A549 (cell line): ENCODE data around the gene SCML1.

ENCODE experiments used
- CBX8 ChIP-seq: fragments of 200-600 bp; sonication (generic); IDR thresholded peaks from 2 replicates; pipeline ENCODE4 v1.6.1; 2016
- CHD4 ChIP-seq: fragments of 200-600 bp; sonication (generic); IDR thresholded peaks from 2 replicates; pipeline ENCODE4 v1.6.1; 2016; ENCODE audit warnings: antibody characterized with exemption, mild to moderate bottlenecking, borderline replicate concordance
- EP300 ChIP-seq, 2 experiments: fragments of >200 bp; sonication (Bioruptor Twin); formaldehyde crosslinking; IDR thresholded peaks; 2 replicates in 1 of 2; 3 replicates in 1 of 2; pipeline ENCODE4 v1.6.1; 2016 to 2017
- ESRRA ChIP-seq: fragments of 150-350 bp; IDR thresholded peaks from 2 replicates; pipeline ENCODE4 v1.6.1; 2014; ENCODE audit warnings: mild to moderate bottlenecking, low read length, borderline replicate concordance
- NR3C1 ChIP-seq: fragments of >200 bp; sonication (Bioruptor Twin); formaldehyde crosslinking; IDR thresholded peaks from 3 replicates; pipeline ENCODE4 v1.6.1; 2017
- POLR2A ChIP-seq: IDR thresholded peaks from 2 replicates; pipeline ENCODE4 v1.6.1; 2012; ENCODE audit warnings: mild to moderate bottlenecking, low read length
- RAD21 ChIP-seq, 2 experiments: fragments of >200 bp in 1 of 2; sonication (Bioruptor Twin) in 1 of 2; formaldehyde crosslinking in 1 of 2; IDR thresholded peaks in 1 of 2; conservative IDR thresholded peaks in 1 of 2; 2 replicates in 1 of 2; 3 replicates in 1 of 2; pipeline ENCODE4 v1.6.1; 2012 to 2018; ENCODE audit warnings: inconsistent platforms in 1 of 2
- RCOR1 ChIP-seq: fragments of 150-350 bp; IDR thresholded peaks from 2 replicates; pipeline ENCODE4 v1.6.1; 2014; ENCODE audit warnings: antibody characterized with exemption, low read length, low read depth
- RFX5 ChIP-seq: fragments of 450-650 bp; IDR thresholded peaks from 2 replicates; pipeline ENCODE4 v1.7.1; 2014; ENCODE audit warnings: antibody characterized with exemption, mild to moderate bottlenecking, moderate library complexity
- SREBF2 ChIP-seq: fragments of 450-650 bp; IDR thresholded peaks from 2 replicates; pipeline ENCODE4 v1.6.1; 2014; ENCODE audit warnings: mild to moderate bottlenecking, moderate library complexity
- ZSCAN20 ChIP-seq: fragments of 250-450 bp; sonication (Bioruptor Pico); IDR thresholded peaks from 2 replicates; pipeline ENCODE4 v1.8.0; 2022; ENCODE audit warnings: mild to moderate bottlenecking, moderate library complexity
- TF ChIP-seq, protein P1 (sequence below): fragments of >200 bp; sonication (Bioruptor Twin); formaldehyde crosslinking; IDR thresholded peaks from 3 replicates; pipeline ENCODE4 v1.5.1; 2016
- TF ChIP-seq, protein P2 (sequence below): fragments of 250-450 bp; sonication (Bioruptor Pico); IDR thresholded peaks from 2 replicates; pipeline ENCODE4 v1.5.0; 2021; ENCODE audit warnings: mild to moderate bottlenecking, moderate library complexity, borderline replicate concordance

DNA sequence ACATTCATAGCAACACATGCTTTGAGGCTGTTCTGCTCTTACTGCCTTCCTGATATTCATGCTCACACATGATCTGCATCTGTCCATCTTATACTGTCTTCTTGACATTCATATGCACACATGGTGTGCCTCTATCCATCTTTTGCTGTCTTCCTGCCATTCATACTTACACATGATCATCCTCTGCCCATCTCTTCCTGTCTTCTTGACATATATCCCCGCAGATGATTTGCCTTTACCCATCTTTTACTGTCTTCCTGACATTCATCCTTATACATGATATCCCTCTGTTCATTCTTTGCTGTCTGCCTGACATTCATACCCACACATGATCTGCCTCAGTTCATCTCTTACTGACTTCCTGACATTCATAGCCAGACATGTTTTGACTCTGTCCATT lies 36.8 kb downstream of the SCML1 start:
- TF ChIP-seq, protein P1, sequence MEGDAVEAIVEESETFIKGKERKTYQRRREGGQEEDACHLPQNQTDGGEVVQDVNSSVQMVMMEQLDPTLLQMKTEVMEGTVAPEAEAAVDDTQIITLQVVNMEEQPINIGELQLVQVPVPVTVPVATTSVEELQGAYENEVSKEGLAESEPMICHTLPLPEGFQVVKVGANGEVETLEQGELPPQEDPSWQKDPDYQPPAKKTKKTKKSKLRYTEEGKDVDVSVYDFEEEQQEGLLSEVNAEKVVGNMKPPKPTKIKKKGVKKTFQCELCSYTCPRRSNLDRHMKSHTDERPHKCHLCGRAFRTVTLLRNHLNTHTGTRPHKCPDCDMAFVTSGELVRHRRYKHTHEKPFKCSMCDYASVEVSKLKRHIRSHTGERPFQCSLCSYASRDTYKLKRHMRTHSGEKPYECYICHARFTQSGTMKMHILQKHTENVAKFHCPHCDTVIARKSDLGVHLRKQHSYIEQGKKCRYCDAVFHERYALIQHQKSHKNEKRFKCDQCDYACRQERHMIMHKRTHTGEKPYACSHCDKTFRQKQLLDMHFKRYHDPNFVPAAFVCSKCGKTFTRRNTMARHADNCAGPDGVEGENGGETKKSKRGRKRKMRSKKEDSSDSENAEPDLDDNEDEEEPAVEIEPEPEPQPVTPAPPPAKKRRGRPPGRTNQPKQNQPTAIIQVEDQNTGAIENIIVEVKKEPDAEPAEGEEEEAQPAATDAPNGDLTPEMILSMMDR: no peak
- TF ChIP-seq POLR2A: no peak
- no peak for TF ChIP-seq ZSCAN20 (CRISPR knock-in tag)
- TF ChIP-seq RAD21 (conservative IDR thresholded peaks at IDR 0.05 in 1 of 2, IDR thresholded peaks at IDR 0.05 in 1 of 2): no peak
- TF ChIP-seq, protein P2, sequence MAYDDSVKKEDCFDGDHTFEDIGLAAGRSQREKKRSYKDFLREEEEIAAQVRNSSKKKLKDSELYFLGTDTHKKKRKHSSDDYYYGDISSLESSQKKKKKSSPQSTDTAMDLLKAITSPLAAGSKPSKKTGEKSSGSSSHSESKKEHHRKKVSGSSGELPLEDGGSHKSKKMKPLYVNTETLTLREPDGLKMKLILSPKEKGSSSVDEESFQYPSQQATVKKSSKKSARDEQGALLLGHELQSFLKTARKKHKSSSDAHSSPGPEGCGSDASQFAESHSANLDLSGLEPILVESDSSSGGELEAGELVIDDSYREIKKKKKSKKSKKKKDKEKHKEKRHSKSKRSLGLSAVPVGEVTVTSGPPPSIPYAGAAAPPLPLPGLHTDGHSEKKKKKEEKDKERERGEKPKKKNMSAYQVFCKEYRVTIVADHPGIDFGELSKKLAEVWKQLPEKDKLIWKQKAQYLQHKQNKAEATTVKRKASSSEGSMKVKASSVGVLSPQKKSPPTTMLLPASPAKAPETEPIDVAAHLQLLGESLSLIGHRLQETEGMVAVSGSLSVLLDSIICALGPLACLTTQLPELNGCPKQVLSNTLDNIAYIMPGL (CRISPR knock-in tag): no peak
- no peak for TF ChIP-seq CBX8
- TF ChIP-seq EP300 (IDR thresholded peaks at IDR 0.05): no peak
- TF ChIP-seq ESRRA: no peak
- TF ChIP-seq NR3C1: no peak
- TF ChIP-seq RFX5: no peak
- TF ChIP-seq SREBF2: no peak
- no peak for TF ChIP-seq RCOR1
- TF ChIP-seq CHD4: no peak
